PC-9 (cell line): ENCODE measurements around the gene POLA1.

Experiments
- CTCF ChIP-seq: fragments of 200-600 bp; sonication (generic); conservative IDR thresholded peaks from 2 replicates; pipeline ENCODE4 v1.6.1; 2017; ENCODE audit warnings: mixed run types, antibody characterized with exemption, mild to moderate bottlenecking, moderate library complexity
- EZH2 ChIP-seq: fragments of 200-600 bp; sonication (generic); IDR thresholded peaks from 2 replicates; pipeline ENCODE4 v1.8.0; 2017; ENCODE audit warnings: antibody characterized with exemption, low read depth

DNA sequence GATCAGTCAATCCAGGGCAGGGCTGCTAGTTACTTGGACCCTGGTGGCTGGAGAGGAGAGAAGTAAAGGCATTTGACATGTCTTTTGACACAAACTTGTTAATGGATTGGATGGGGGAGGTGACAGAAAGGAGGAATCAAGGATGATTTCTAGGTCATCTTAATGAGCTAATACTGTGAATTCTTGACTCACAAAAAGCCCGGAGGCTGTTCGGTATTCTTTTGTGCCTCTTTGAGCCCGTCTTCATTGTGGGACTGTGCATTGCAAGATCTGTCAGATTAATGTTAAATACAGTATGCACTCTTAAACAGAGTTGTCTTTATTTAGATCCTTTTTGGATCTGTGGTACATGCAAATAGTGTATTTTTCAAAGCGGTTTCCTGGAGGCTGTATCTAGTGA lies 25.1 kb downstream of the POLA1 start:
- TF ChIP-seq CTCF, result no peak
- no peak for TF ChIP-seq EZH2
